ENCODE measurements around the gene SPOUT1.

The SPOUT1 gene

DNA sequence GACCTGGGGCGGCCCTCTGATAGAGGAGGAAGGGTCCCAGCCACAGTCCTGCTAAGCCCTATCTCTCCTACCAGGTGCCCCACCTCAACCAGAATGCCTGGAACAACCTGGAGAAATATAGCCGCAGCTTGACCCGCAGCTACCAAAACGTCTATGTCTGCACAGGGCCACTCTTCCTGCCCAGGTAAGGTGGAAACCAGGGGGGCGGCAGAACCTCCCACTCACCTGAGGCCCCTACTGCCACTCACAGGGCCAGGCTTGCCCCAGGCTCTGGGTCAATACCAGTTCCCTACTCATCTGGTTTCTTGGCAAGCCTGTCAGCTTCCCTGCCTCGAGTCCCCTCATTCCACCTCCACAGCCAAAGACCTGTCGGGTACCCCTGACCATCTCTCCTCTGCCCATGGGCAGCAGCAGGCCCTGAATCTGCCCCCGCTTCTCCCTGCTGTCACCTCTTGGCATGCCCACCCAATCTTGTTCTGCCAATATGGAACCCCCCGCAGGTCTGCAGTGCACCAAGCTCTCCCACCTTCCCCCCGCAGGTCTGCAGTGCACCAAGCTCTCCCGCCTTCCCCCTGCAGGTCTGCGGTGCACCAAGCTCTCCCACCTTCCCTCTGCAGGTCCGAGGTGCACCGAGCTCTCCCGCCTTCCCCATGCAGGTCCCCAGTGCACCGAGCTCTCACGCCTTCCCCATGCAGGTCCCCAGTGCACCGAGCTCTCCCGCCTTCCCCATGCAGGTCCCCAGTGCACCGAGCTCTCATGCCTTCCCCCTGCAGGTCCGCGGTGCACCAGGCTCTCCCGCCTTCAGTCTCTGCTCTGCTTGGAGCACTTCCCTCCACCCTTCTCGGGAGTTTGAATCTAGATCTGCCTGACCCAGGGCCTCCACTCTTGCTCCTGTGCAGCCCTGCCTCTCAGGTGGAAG lies 8.7 kb downstream of the SPOUT1 start:
- Histone ChIP-seq H3K9ac (ENCODE audit: low read depth, low read length) (no peak overlapping the region), H3K36me3 (ENCODE audit: insufficient read depth, low read depth, low read length) (peaks cover 47% of the 10 kb centered on the region), H3K27ac (ENCODE audit: low read length) (no peak overlapping the region), H3K4me3 (ENCODE audit: low read length) (no peak overlapping the region), H3K4me1 (ENCODE audit: insufficient read depth, low read length) (no peaks in the 10 kb centered on the region), H3K27me3 (ENCODE audit: insufficient read depth, low read length) (no peaks in the 10 kb centered on the region), H3K9me3 (ENCODE audit: insufficient read depth, low read depth, low read length) (no peaks in the 10 kb centered on the region)

DNA sequence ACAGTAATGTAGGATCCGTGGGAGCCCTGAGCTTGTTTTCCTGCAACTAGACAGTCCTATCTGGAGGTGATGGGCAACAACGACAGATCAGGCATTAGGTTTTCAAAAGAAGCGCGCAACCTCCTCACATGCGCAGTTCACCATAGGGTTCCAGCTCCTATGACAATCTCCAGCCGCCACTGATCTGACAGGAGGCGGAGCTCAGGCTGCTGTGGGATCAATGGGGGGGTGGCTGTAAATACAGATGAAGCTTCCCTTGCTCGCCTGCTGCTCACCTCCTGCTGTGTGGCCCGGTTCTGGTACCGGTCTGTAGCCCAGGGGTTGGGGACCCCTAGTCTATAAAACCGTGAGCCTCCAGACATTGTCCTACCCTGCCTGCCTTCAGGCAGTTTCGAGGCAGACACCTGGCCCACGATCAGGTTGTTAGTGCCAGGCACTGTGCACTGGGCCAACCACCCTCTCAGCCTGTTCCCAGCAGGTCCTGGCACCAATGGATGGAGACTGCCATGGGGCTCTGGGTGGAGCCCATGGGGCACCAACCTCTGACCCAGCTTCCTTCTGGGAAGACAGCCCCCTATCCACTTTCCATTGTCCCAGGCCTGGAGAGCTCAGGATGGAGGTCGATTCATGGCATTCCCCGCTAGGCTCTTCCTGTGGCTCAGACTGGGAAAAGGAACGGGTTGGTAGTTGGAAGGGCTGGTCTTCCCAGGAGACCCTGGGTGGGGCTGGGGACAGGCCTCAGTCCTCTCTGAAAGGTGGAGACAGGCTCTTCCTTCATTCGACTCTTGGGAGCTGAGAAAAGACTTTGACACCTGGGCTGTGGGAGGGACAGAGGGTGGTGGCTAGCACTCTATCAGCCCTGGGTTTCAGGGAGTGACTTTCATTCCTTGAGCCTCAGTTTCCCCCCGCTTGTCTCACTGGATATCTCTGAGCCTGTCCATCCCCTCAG lies 9.6 kb downstream of the SPOUT1 start:
- no peak overlapping the region for H3K27ac ChIP-seq (ENCODE audit: low read length)
- no peak overlapping the region for H3K9ac ChIP-seq (ENCODE audit: low read depth, low read length)

GRCh38 chr9:128818839-128819715 lies 10.5 kb downstream of the SPOUT1 start:
- Histone ChIP-seq H3K36me3 (ENCODE audit: insufficient read depth, low read depth, low read length) (peaks cover 29% of the 10 kb centered on the region), H3K9ac (ENCODE audit: low read depth, low read length) (no peak overlapping the region), H3K4me3 (ENCODE audit: low read length) (peak overlapping the region; percentile 67), H3K27me3 (ENCODE audit: insufficient read depth, low read length) (no peaks in the 10 kb centered on the region), H3K27ac (ENCODE audit: low read length) (no peak overlapping the region), H3K4me1 (ENCODE audit: insufficient read depth, low read length) (no peaks in the 10 kb centered on the region), H3K9me3 (ENCODE audit: insufficient read depth, low read depth, low read length) (no peaks in the 10 kb centered on the region)

More for the DNA sequence above, 9.6 kb downstream of the SPOUT1 start:
- Histone ChIP-seq H3K4me3 (ENCODE audit: low read length) (peak overlapping the region; percentile 67; the same call in 1 of the 2 replicates), H3K36me3 (ENCODE audit: insufficient read depth, low read depth, low read length) (peaks cover 38% of the 10 kb centered on the region), H3K4me1 (ENCODE audit: insufficient read depth, low read length) (no peaks in the 10 kb centered on the region), H3K27me3 (ENCODE audit: insufficient read depth, low read length) (no peaks in the 10 kb centered on the region), H3K9me3 (ENCODE audit: insufficient read depth, low read depth, low read length) (no peaks in the 10 kb centered on the region)

GRCh38 chr9:128818099-128818838 lies 11.3 kb downstream of the SPOUT1 start, which contains the start of gene ENDOG:
Gene ENDOG, plus strand, starts transcription at chr9:128818500. Its CDS starts 185 bp downstream, at chr9:128818685.
- H3K27me3 ChIP-seq (ENCODE audit: insufficient read depth, low read length), result no peaks in the 10 kb centered on the region
- H3K27ac ChIP-seq (ENCODE audit: low read length), result no peak within 1 kb of the TSS
- no peaks in the 10 kb centered on the region for H3K4me1 ChIP-seq (ENCODE audit: insufficient read depth, low read length)

GRCh38 chr9:128810873-128811272 lies 18.7 kb downstream of the SPOUT1 start:
- no peak overlapping the region for H3K9ac ChIP-seq (ENCODE audit: low read depth, low read length)
- H3K36me3 ChIP-seq (ENCODE audit: insufficient read depth, low read depth, low read length), result peaks cover 19% of the 10 kb centered on the region
- no peaks in the 10 kb centered on the region for H3K27me3 ChIP-seq (ENCODE audit: insufficient read depth, low read length)
- no peaks in the 10 kb centered on the region for H3K4me1 ChIP-seq (ENCODE audit: insufficient read depth, low read length)
- no peak overlapping the region for H3K4me3 ChIP-seq (ENCODE audit: low read length)
- no peak overlapping the region for H3K27ac ChIP-seq (ENCODE audit: low read length)
- H3K9me3 ChIP-seq (ENCODE audit: insufficient read depth, low read depth, low read length), result no peaks in the 10 kb centered on the region

More at GRCh38 chr9:128818099-128818838, 11.3 kb downstream of the SPOUT1 start, which contains the start of gene ENDOG:
- Histone ChIP-seq H3K9ac (ENCODE audit: low read depth, low read length) (no peak within 1 kb of the TSS; the same call in 1 of the 2 replicates), H3K4me3 (ENCODE audit: low read length) (peak within 1 kb of the TSS; percentile 67), H3K36me3 (ENCODE audit: insufficient read depth, low read depth, low read length) (peaks cover 22% of the 10 kb centered on the region), H3K9me3 (ENCODE audit: insufficient read depth, low read depth, low read length) (no peaks in the 10 kb centered on the region)

- Histone ChIP-seq H3K27ac (ENCODE audit: low read length) (no peak overlapping the region), H3K4me3 (ENCODE audit: low read length) (no peak overlapping the region), H3K9me3 (ENCODE audit: insufficient read depth, low read depth, low read length) (no peaks in the 10 kb centered on the region), H3K36me3 (ENCODE audit: insufficient read depth, low read depth, low read length) (peaks cover 29% of the 10 kb centered on the region), H3K27me3 (ENCODE audit: insufficient read depth, low read length) (no peaks in the 10 kb centered on the region), H3K9ac (ENCODE audit: low read depth, low read length) (no peak overlapping the region), H3K4me1 (ENCODE audit: insufficient read depth, low read length) (no peaks in the 10 kb centered on the region)
Measured at GRCh38 chr9:128809831-128810230, 19.8 kb downstream of the SPOUT1 start.

DNA sequence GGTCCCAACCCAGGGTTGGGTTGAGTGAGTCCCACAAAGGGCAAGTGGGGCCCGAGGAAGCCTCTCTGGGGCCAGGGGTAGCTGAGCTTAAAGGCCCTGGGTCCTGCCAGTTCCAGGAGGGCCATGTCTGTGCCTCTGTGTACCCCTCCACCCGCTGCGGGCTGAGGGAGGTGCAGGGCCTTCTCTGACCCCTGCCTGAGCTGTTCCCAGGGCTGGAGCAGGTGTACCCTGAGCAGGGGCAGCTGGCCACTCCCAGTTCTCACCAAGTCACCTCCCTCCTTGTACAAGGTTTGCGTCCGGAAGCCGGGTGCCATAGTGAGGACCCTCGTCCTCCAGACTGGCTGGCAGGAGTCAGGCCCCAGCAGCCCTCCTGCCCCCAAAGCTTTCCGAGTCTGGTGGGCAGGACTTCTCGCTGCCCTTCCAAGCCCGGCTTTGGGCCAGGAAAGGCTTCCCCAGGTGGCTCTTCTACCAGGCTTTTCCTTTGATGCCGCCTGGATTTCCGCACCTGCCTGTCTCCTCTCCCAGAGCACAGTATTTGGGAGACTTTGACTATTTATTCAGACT lies 20.5 kb downstream of the SPOUT1 start:
- no peaks in the 10 kb centered on the region for H3K27me3 ChIP-seq (ENCODE audit: insufficient read depth, low read length)
- H3K27ac ChIP-seq (ENCODE audit: low read length), result no peak overlapping the region
- H3K4me1 ChIP-seq (ENCODE audit: insufficient read depth, low read length), result no peaks in the 10 kb centered on the region
- H3K9ac ChIP-seq (ENCODE audit: low read depth, low read length), result no peak overlapping the region
- no peak overlapping the region for H3K4me3 ChIP-seq (ENCODE audit: low read length)
- H3K36me3 ChIP-seq (ENCODE audit: insufficient read depth, low read depth, low read length), result peaks cover 29% of the 10 kb centered on the region
- no peaks in the 10 kb centered on the region for H3K9me3 ChIP-seq (ENCODE audit: insufficient read depth, low read depth, low read length)

- Histone ChIP-seq H3K27ac (ENCODE audit: low read length) (no peak overlapping the region), H3K36me3 (ENCODE audit: insufficient read depth, low read depth, low read length) (peaks cover 35% of the 10 kb centered on the region), H3K27me3 (ENCODE audit: insufficient read depth, low read length) (no peaks in the 10 kb centered on the region), H3K9ac (ENCODE audit: low read depth, low read length) (no peak overlapping the region), H3K4me3 (ENCODE audit: low read length) (no peak overlapping the region), H3K9me3 (ENCODE audit: insufficient read depth, low read depth, low read length) (no peaks in the 10 kb centered on the region), H3K4me1 (ENCODE audit: insufficient read depth, low read length) (no peaks in the 10 kb centered on the region)
Measured at GRCh38 chr9:128808543-128808942, 21.1 kb downstream of the SPOUT1 start.

DNA sequence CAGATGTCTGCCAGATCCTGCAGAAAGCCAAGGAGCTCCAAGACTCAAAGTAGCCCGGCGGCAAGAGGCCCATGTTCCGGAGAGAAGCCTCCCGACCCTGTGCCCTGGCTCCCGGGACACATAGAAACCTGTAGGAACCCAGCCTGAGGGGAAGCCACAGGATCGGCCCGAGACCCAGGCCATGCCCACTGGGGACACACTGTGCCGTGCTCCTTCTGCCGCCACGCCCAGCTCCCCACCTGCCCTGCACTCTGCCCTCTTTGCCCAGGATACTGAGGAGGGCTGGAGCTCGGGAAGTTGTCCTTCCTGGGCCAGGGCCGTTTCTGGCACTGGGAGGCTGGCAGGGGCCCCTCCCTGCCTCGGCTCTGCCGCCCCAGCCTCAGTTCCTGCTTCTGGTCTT lies 21.8 kb downstream of the SPOUT1 start:
- no peaks in the 10 kb centered on the region for H3K9me3 ChIP-seq (ENCODE audit: insufficient read depth, low read depth, low read length)
- no peaks in the 10 kb centered on the region for H3K4me1 ChIP-seq (ENCODE audit: insufficient read depth, low read length)
- H3K4me3 ChIP-seq (ENCODE audit: low read length), result no peak overlapping the region
- H3K27ac ChIP-seq (ENCODE audit: low read length), result no peak overlapping the region
- no peaks in the 10 kb centered on the region for H3K27me3 ChIP-seq (ENCODE audit: insufficient read depth, low read length)
- H3K9ac ChIP-seq (ENCODE audit: low read depth, low read length), result no peak overlapping the region
- H3K36me3 ChIP-seq (ENCODE audit: insufficient read depth, low read depth, low read length), result peaks cover 42% of the 10 kb centered on the region

DNA sequence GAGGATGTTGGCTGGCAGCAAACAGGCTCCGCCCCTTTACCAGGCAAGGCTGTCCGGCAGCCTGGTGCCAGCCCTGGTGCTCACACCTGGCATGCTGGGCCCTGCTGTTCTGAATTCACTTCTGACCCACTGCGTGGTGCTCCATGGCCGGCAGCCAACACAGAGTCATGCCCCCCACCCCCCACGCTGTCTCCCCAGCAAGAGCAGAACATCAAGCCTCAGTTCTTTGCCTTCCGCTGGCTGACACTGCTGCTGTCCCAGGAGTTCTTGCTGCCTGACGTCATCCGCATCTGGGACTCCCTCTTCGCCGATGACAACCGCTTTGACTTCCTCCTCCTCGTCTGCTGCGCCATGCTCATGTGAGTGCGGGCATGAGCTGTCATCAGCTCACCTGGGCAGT lies 23.9 kb downstream of the SPOUT1 start:
- Histone ChIP-seq H3K9ac (ENCODE audit: low read depth, low read length) (no peak overlapping the region), H3K27ac (ENCODE audit: low read length) (no peak overlapping the region), H3K36me3 (ENCODE audit: insufficient read depth, low read depth, low read length) (peaks cover 55% of the 10 kb centered on the region), H3K4me3 (ENCODE audit: low read length) (no peak overlapping the region), H3K9me3 (ENCODE audit: insufficient read depth, low read depth, low read length) (no peaks in the 10 kb centered on the region), H3K27me3 (ENCODE audit: insufficient read depth, low read length) (no peaks in the 10 kb centered on the region), H3K4me1 (ENCODE audit: insufficient read depth, low read length) (no peaks in the 10 kb centered on the region)
